Activated CD4-positive, alpha-beta T cell treated with anti-CD3 and anti-CD28 coated beads, Interleukin-2, Interleukin-4, amounts not matched to agents 100 ng/mL and 50 ng/mL, durations not matched to agents 16 hours and 8 hours (primary cell): ENCODE measurements around the gene SDHAF1.
"Not testable (repeated sequence)": the region's sequence is repeated elsewhere in the genome, so short reads cannot be mapped to it uniquely, and the experiment has no call there.

Experiments
- DNase-seq: peaks from one replicate; pipeline ENCODE4 v3.0.0-alpha.2; 2020; ENCODE audit warnings: low spot score

Gene SDHAF1

GRCh38 chr19:35995048-35995993 is at the start of gene SDHAF1:
Gene SDHAF1, plus strand, starts transcription at chr19:35995188. Its CDS starts 87 bp downstream, at chr19:35995275.
- peak; percentile 97 for DNase-seq

GRCh38 chr19:35946203-35946602 is 48.8 kb upstream of the SDHAF1 start:
- DNase-seq = no peak

- no peak for DNase-seq
Observed at GRCh38 chr19:35949131-35949530, 45.9 kb upstream of the SDHAF1 start.

- DNase-seq = no peak
Observed at GRCh38 chr19:35955881-35956634, 38.9 kb upstream of the SDHAF1 start.

GRCh38 chr19:35957411-35957810 is 37.6 kb upstream of the SDHAF1 start:
- not testable (repeated sequence) for DNase-seq

GRCh38 chr19:35958660-35959039 is 36.3 kb upstream of the SDHAF1 start:
- DNase-seq = no peak

GRCh38 chr19:35959040-35959967 is 35.7 kb upstream of the SDHAF1 start:
- peak; percentile 39 for DNase-seq

- no peak for DNase-seq
Observed at GRCh38 chr19:35959968-35960320, 35.0 kb upstream of the SDHAF1 start.

- DNase-seq = no peak
Observed at GRCh38 chr19:35960432-35960972, 34.5 kb upstream of the SDHAF1 start.

- DNase-seq = peak; percentile 17
Observed at GRCh38 chr19:35963514-35963913, 31.5 kb upstream of the SDHAF1 start.

- no peak for DNase-seq
Observed at GRCh38 chr19:35966771-35967170, 28.2 kb upstream of the SDHAF1 start.

- DNase-seq = no peak
Observed at GRCh38 chr19:35973487-35973886, 21.5 kb upstream of the SDHAF1 start.

GRCh38 chr19:35975608-35976214 is 19.3 kb upstream of the SDHAF1 start:
- DNase-seq = no peak

GRCh38 chr19:35977446-35978222 is 17.4 kb upstream of the SDHAF1 start:
- peak; percentile 31 for DNase-seq

- no peak for DNase-seq
Observed at GRCh38 chr19:35978271-35978670, 16.7 kb upstream of the SDHAF1 start.

GRCh38 chr19:35978832-35979365 is 16.1 kb upstream of the SDHAF1 start:
- no peak for DNase-seq

- not testable (repeated sequence) for DNase-seq
Observed at GRCh38 chr19:35980997-35981396, 14.0 kb upstream of the SDHAF1 start.

- DNase-seq = no peak
Observed at GRCh38 chr19:35983177-35983576, 11.8 kb upstream of the SDHAF1 start.

- no peak for DNase-seq
Observed at GRCh38 chr19:35986111-35986510, 8.9 kb upstream of the SDHAF1 start.
